LNCaP clone FGC (cell line): ENCODE measurements around the gene GNRHR.
"Not testable (repeated sequence)": the region's sequence is repeated elsewhere in the genome, so short reads cannot be mapped to it uniquely, and the experiment has no call there.

Experiments
- DNase-seq: peaks from one replicate; pipeline ENCODE4 v3.0.0-alpha.2; 2011; ENCODE audit warnings: low read depth
- H3K4me3 ChIP-seq: 2 replicates; pipeline ENCODE4 v1.5.1; 2011; ENCODE audit warnings: mild to moderate bottlenecking, low read depth, low read length, control low read depth
- CTCF ChIP-seq: IDR thresholded peaks from 2 replicates; pipeline ENCODE4 v1.5.1; 2012; ENCODE audit warnings: mild to moderate bottlenecking; ENCODE audit not compliant: control insufficient read depth, insufficient read depth; ENCODE audit errors: extremely low read depth

GNRHR gene

GRCh38 chr4:67735325-67735724 is 18.9 kb downstream of the GNRHR start:
- no peak for DNase-seq
- H3K4me3 ChIP-seq, result no peak overlapping the region
- no peak for TF ChIP-seq CTCF

DNA sequence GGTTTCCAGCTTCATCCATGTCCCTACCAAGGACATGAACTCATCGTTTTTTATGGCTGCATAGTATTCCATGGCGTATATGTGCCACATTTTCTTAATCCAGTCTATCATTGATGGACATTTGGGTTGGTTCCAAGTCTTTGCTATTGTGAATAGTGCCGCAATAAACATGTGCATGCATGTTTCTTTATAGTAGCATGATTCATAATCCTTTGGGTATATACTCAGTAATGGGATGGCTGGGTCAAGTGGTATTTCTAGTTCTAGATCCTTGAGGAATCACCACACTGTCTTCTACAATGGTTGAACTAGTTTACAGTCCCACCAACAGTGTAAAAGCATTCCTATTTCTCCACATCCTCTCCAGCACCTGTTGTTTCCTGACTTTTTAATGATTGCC is 23.7 kb downstream of the GNRHR start:
- H3K4me3 ChIP-seq, DNase-seq: not testable (repeated sequence)

DNA sequence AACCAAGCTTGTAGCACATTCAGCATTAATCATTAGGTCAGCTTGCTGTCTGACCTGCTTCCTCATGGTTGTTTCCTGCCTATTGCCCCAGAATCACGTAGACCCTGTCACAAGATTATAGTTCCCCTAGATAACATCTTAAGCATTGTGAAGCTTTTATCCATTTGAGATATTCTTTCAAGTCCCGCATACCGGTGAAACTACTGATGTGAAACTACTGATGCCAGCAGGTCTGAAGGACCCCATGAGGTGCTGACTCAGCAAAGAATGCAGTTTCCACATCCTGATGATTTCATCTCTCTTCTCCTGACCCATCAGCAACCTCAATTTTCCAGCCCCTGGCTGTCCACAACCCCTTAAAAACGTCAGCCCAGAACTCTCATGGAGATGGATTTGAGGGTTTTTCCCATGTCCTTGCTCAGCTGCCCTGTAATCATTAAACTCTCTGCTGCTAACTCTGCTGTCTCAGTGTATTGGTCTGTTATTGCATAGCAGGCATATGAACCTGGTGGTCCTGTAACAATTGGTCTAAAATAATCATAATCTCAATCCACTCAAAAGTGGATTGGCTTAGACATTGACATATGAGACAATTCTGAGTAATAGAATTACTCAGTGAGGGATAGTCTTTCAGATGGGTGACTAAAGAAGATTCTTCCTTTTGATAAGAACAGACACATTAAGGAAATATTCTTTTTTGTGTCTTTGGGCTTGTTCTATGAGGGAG is 26.9 kb downstream of the GNRHR start:
- no peak overlapping the region for H3K4me3 ChIP-seq
- no peak for TF ChIP-seq CTCF
- no peak for DNase-seq

- no peak overlapping the region for H3K4me3 ChIP-seq
- DNase-seq, result no peak
- no peak for TF ChIP-seq CTCF
These were observed 28.2 kb downstream of the GNRHR start for GRCh38 chr4:67725981-67726380.

- no peak for DNase-seq
- H3K4me3 ChIP-seq, result no peak overlapping the region
- no peak for TF ChIP-seq CTCF
These were observed 29.1 kb downstream of the GNRHR start for GRCh38 chr4:67725132-67725531.

DNA sequence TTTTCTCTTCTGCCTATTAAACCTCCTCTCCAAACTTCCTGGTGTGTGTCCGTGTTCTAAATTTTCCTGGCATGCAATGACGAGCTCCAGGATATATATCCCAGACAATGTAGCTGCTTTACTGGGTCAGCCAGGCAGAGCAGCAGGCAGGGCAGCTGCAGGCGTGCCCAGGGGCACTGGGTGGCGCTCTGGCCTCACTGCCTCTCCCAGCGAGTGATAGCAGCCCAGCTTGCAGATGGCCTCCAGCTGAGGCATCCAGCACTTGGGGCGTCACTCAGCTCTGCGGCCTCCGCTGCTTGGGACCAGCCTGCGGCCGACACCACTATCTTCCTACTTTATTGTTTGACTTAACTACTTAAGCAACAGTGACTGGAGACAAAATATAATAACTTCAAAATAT is 30.2 kb downstream of the GNRHR start:
- no peak for DNase-seq
- peak; percentile 49 for TF ChIP-seq CTCF
- H3K4me3 ChIP-seq, result no peak overlapping the region

- no peak overlapping the region for H3K4me3 ChIP-seq
- no peak for TF ChIP-seq CTCF
- DNase-seq, result no peak
These were observed 30.8 kb downstream of the GNRHR start for GRCh38 chr4:67723341-67723740.
